SK-N-SH (cell line): ENCODE measurements around the gene TBXAS1. TPM values are rescaled to one million over a fixed set of nuclear protein-coding genes. Genes with fewer than 3 reads are reported as not detected.

Experiments used
- CTCF ChIA-PET: fragments of 300-600, 350-600 bp; formaldehyde crosslinking; extraction: SDS; loops from one replicate; lab custom pipeline; 2021; lab: Yijun Ruan, JAX
- POLR2A ChIA-PET: fragments of 350-600 bp; sonication (Branson Sonifier 250); formaldehyde crosslinking; extraction: SDS; loops from one replicate; lab custom pipeline; 2020; ENCODE audit warnings: antibody characterized with exemption, inconsistent platforms; lab: Yijun Ruan, JAX
- DNase-seq: peaks from one replicate; pipeline ENCODE4 v3.0.0; 2012
- H2AFZ ChIP-seq: fragments of 200-600 bp; sonication (generic); 2 replicates; pipeline ENCODE4 v1.8.1; 2016; ENCODE audit warnings: antibody characterized with exemption, mild to moderate bottlenecking, low read depth
- H3F3A ChIP-seq: fragments of 200-600 bp; sonication (generic); replicated peaks from 2 replicates; pipeline ENCODE3; 2016; ENCODE audit warnings: antibody characterized with exemption, mild to moderate bottlenecking; ENCODE audit not compliant: insufficient read depth
- H3K27ac ChIP-seq, 2 experiments: fragments of 200-500 bp in 1 of 2; fragments of 200-600 bp in 1 of 2; sonication (Bioruptor generic) in 1 of 2; sonication (generic), shearing (Covaris generic) in 1 of 2; 2 replicates each; pipeline versions ENCODE4 v1.5.1 to v1.6.1; 2014 to 2016; ENCODE audit warnings: low read depth in 2 of 2, inconsistent platforms in 1 of 2, low read length in 1 of 2, mild to moderate bottlenecking in 1 of 2, mixed read lengths in 1 of 2
- H3K27me3 ChIP-seq: fragments of 200-600 bp; sonication (generic), shearing (Covaris generic); 2 replicates; pipeline ENCODE4 v1.6.1; 2016; ENCODE audit warnings: mixed run types; ENCODE audit not compliant: insufficient read depth
- H3K36me3 ChIP-seq, 2 experiments: fragments of 200-500 bp in 1 of 2; fragments of 200-600 bp in 1 of 2; sonication (Bioruptor generic) in 1 of 2; sonication (generic) in 1 of 2; replicated peaks in 1 of 2; 2 replicates each; pipeline versions ENCODE3 to v1.5.1; 2014 to 2016; ENCODE audit warnings: low read length in 1 of 2, mild to moderate bottlenecking in 1 of 2; ENCODE audit not compliant: insufficient read depth in 2 of 2, control insufficient read depth in 1 of 2
- H3K4me1 ChIP-seq, 2 experiments: fragments of 200-500 bp in 1 of 2; fragments of 200-600 bp in 1 of 2; sonication (Bioruptor generic) in 1 of 2; sonication (generic), shearing (Covaris generic) in 1 of 2; 2 replicates each; pipeline versions ENCODE4 v1.5.1 to v1.6.1; 2014 to 2016; ENCODE audit warnings: low read depth in 1 of 2, low read length in 1 of 2, mixed run types in 1 of 2; ENCODE audit not compliant: insufficient read depth in 2 of 2, control insufficient read depth in 1 of 2
- H3K4me2 ChIP-seq: fragments of 200-600 bp; sonication (generic), shearing (Covaris generic); 2 replicates; pipeline ENCODE4 v1.6.1; 2017; ENCODE audit warnings: mixed run types
- H3K4me3 ChIP-seq, 2 experiments: fragments of 200-500 bp in 1 of 2; fragments of 200-600 bp in 1 of 2; sonication (Bioruptor generic) in 1 of 2; sonication (generic), shearing (Covaris generic) in 1 of 2; 2 replicates each; pipeline versions ENCODE4 v1.5.1 to v1.8.1; 2014 to 2016; ENCODE audit warnings: low read depth in 2 of 2, inconsistent platforms in 1 of 2, low read length in 1 of 2, mild to moderate bottlenecking in 1 of 2, mixed read lengths in 1 of 2, moderate library complexity in 1 of 2
- H3K79me2 ChIP-seq: fragments of 200-600 bp; sonication (generic); 2 replicates; pipeline ENCODE4 v1.8.1; 2017; ENCODE audit warnings: mild to moderate bottlenecking; ENCODE audit not compliant: insufficient read depth
- H3K9ac ChIP-seq: fragments of 200-600 bp; sonication (generic); 2 replicates; pipeline ENCODE4 v1.6.1; 2017; ENCODE audit warnings: mixed run types
- H3K9me2 ChIP-seq: fragments of 200-600 bp; sonication (generic); 2 replicates; pipeline ENCODE4 v1.6.1; 2017; ENCODE audit warnings: mixed run types
- H3K9me3 ChIP-seq: fragments of 200-600 bp; sonication (generic); 2 replicates; pipeline ENCODE4 v1.6.1; 2017; ENCODE audit warnings: mixed run types, mild to moderate bottlenecking, moderate library complexity
- H4K20me1 ChIP-seq: fragments of 200-600 bp; sonication (generic); 2 replicates; pipeline ENCODE4 v1.6.1; 2017; ENCODE audit warnings: mild to moderate bottlenecking, mixed run types; ENCODE audit not compliant: insufficient read depth
- ELF1 ChIP-seq: IDR thresholded peaks from 2 replicates; pipeline ENCODE4 v1.4.0; 2012
- FOSL2 ChIP-seq: IDR thresholded peaks from 2 replicates; pipeline ENCODE4 v1.4.0; 2012; ENCODE audit warnings: low read depth, mild to moderate bottlenecking, moderate library complexity, borderline replicate concordance
- FOXM1 ChIP-seq: IDR thresholded peaks from 2 replicates; pipeline ENCODE4 v1.4.0; 2012; ENCODE audit warnings: low read depth, mild to moderate bottlenecking
- GABPA ChIP-seq: IDR thresholded peaks from 2 replicates; pipeline ENCODE4 v1.4.0; 2012; ENCODE audit warnings: low read depth, mild to moderate bottlenecking
- GATA2 ChIP-seq: sonication (generic); formaldehyde crosslinking; IDR thresholded peaks from 2 replicates; pipeline ENCODE4 v1.5.0; 2020; ENCODE audit warnings: mild to moderate bottlenecking, missing genetic modification reagents
- NFIC ChIP-seq: IDR thresholded peaks from 2 replicates; pipeline ENCODE4 v1.4.0; 2012; ENCODE audit warnings: borderline replicate concordance
- RCOR1 ChIP-seq: fragments of 150-350 bp; IDR thresholded peaks from 2 replicates; pipeline ENCODE4 v1.6.1; 2017; ENCODE audit warnings: antibody characterized with exemption, low read length
- RFX5 ChIP-seq: IDR thresholded peaks from 2 replicates; pipeline ENCODE4 v1.6.1; 2012; ENCODE audit warnings: mild to moderate bottlenecking, improper control_type of control experiment, low read length
- RXRA ChIP-seq: IDR thresholded peaks from 2 replicates; pipeline ENCODE4 v1.4.0; 2012; ENCODE audit warnings: low read depth, mild to moderate bottlenecking, borderline replicate concordance
- SMC3 ChIP-seq: IDR thresholded peaks from 2 replicates; pipeline ENCODE4 v1.6.1; 2012; ENCODE audit warnings: low read depth, low read length, improper control_type of control experiment
- YY1 ChIP-seq: IDR thresholded peaks from 2 replicates; pipeline ENCODE4 v1.4.0; 2012; ENCODE audit warnings: low read depth, mild to moderate bottlenecking
- WGBS: methylation state at CpG from one replicate; pipeline ENCODE4 v1.1.6; 2017; ENCODE audit warnings: low lambda C conversion rate; 5-methylcytosine and 5-hydroxymethylcytosine counted together
- polyA plus RNA-seq, 3 experiments: library from polyadenylated mRNA; depleted of rRNA; stranded (reverse); fragments of >200 nt; gene quantifications; 2 replicates each; pipeline ENCODE4 v1.2.3, GENCODE V29; 2012
- TF ChIP-seq, protein P1 (sequence below): IDR thresholded peaks from 2 replicates; pipeline ENCODE4 v1.4.0; 2012; ENCODE audit warnings: low read depth, borderline replicate concordance
- TF ChIP-seq, protein P2 (sequence below): IDR thresholded peaks from 2 replicates; pipeline ENCODE4 v1.4.0; 2012; ENCODE audit warnings: low read depth, borderline replicate concordance
- TF ChIP-seq, protein P3 (sequence below): IDR thresholded peaks from 2 replicates; pipeline ENCODE4 v1.4.0; 2012; ENCODE audit warnings: low read depth
- TF ChIP-seq, protein P4 (sequence below): fragments of 150-350 bp; IDR thresholded peaks from 2 replicates; pipeline ENCODE4 v1.6.1; 2016; ENCODE audit warnings: mild to moderate bottlenecking, low read depth, low read length
- TF ChIP-seq, protein P5 (sequence below): fragments of 150-350 bp; IDR thresholded peaks from 2 replicates; pipeline ENCODE4 v1.6.1; 2017; ENCODE audit warnings: antibody characterized with exemption, low read length, low read depth, borderline replicate concordance
- TF ChIP-seq, protein P6 (sequence below): IDR thresholded peaks from 2 replicates; pipeline ENCODE4 v1.6.1; 2012; ENCODE audit warnings: mild to moderate bottlenecking, low read depth, low read length, moderate library complexity

The TBXAS1 gene
- polyA plus RNA-seq, 1 of the 3 experiments (the other 2 are of a cell fraction), result 4.4 TPM

DNA sequence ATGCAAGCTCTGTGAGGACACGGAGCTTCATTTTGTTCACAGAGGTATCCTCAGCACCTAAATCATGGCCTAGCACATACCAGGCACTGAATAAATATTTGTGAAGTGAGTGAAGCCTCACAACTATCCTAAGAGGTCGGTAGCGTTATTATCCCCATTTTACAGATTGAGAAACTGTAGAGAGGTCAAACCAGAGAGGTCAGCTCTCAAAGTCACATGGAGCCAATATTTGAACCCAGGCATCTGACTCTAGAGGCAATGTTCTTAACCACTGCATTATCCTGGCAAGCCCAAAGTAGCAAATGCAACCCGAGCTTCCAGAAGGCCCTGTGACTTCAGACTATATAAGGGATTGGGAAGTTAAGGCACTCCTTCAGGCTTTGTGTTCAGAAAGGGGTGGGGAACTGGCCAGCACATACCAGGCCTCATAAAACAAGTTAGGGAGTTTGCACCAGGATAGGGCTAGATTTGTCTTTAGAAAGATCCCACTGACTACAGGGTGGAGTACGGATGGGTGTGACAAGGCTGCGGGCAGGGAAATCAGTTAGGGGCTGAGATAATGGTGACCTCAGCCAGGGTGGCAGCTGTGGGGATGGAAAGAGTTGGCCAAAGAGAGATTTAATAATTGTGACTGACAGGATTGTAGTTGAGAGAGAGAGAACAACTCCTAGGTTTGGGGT, 101.4 kb downstream of the TBXAS1 start (continued):
- TF ChIP-seq, protein P1, sequence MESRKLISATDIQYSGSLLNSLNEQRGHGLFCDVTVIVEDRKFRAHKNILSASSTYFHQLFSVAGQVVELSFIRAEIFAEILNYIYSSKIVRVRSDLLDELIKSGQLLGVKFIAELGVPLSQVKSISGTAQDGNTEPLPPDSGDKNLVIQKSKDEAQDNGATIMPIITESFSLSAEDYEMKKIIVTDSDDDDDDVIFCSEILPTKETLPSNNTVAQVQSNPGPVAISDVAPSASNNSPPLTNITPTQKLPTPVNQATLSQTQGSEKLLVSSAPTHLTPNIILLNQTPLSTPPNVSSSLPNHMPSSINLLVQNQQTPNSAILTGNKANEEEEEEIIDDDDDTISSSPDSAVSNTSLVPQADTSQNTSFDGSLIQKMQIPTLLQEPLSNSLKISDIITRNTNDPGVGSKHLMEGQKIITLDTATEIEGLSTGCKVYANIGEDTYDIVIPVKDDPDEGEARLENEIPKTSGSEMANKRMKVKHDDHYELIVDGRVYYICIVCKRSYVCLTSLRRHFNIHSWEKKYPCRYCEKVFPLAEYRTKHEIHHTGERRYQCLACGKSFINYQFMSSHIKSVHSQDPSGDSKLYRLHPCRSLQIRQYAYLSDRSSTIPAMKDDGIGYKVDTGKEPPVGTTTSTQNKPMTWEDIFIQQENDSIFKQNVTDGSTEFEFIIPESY, result no peak
- no peak for TF ChIP-seq RXRA
- TF ChIP-seq, protein P2, sequence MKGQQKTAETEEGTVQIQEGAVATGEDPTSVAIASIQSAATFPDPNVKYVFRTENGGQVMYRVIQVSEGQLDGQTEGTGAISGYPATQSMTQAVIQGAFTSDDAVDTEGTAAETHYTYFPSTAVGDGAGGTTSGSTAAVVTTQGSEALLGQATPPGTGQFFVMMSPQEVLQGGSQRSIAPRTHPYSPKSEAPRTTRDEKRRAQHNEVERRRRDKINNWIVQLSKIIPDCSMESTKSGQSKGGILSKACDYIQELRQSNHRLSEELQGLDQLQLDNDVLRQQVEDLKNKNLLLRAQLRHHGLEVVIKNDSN, result no peak
- TF ChIP-seq, protein P3, sequence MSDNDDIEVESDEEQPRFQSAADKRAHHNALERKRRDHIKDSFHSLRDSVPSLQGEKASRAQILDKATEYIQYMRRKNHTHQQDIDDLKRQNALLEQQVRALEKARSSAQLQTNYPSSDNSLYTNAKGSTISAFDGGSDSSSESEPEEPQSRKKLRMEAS, result no peak

DNA sequence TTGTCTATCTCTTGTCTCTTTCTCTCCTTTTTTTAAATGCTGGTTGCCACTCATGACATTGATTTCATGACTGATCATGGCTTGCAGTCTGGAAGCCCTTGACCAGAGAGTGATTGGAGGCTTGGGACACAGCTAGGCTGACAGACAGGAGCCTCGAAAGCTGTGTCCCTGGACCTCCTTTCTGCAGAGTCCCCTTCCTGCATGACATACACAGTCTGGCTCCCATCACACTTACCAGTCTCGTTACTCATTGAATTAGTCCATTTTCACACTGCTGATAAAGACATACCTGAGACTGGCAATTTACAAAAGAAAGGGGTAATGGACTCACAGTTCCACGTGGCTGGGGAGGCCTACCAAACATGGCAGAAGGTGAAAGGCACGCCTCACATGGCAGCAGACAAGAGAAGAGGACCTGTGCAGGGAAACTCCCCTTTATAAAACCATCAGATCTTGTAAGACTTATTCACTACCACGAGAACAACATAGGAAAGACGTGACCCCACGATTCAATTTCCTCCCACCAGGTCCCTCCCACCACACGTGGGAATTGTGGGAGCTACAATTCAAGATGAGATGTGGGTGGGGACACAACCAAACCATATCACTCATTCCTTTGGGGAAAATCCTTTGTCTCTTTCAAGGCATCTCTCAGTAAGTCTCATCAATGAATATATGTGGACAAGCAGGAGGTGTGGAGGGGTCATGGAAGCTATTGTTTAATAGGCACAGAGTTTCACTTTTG, 102.3 kb downstream of the TBXAS1 start:
- CTCF ChIA-PET, result interaction anchor here (1.3 kb wide), 1 partner anchor 9 kb away, joined by 3 read pairs; no protein-coding TSS in a partner anchor
- Histone ChIP-seq H3K4me3 (no peak overlapping the region), H2AFZ (no peak overlapping the region), H3F3A (no peaks in the 10 kb centered on the region), H3K4me2 (no peak overlapping the region), H3K4me1 (no peaks in the 10 kb centered on the region), H4K20me1 (no peaks in the 10 kb centered on the region), H3K36me3 (no peaks in the 10 kb centered on the region), H3K9me2 (no peaks in the 10 kb centered on the region), H3K79me2 (no peaks in the 10 kb centered on the region), H3K9ac (no peak overlapping the region), H3K9me3 (no peaks in the 10 kb centered on the region)
- POLR2A ChIA-PET, result no interaction called here
- 42% methylated on average over 8 of the region's 8 CpGs for WGBS
- DNase-seq, result no peak
- TF ChIP-seq ELF1, result no peak
- TF ChIP-seq SMC3, result no peak
- TF ChIP-seq, protein P4, sequence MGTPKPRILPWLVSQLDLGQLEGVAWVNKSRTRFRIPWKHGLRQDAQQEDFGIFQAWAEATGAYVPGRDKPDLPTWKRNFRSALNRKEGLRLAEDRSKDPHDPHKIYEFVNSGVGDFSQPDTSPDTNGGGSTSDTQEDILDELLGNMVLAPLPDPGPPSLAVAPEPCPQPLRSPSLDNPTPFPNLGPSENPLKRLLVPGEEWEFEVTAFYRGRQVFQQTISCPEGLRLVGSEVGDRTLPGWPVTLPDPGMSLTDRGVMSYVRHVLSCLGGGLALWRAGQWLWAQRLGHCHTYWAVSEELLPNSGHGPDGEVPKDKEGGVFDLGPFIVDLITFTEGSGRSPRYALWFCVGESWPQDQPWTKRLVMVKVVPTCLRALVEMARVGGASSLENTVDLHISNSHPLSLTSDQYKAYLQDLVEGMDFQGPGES, result no peak
- no peak for TF ChIP-seq YY1
- no peak for TF ChIP-seq RFX5
- TF ChIP-seq, protein P5, sequence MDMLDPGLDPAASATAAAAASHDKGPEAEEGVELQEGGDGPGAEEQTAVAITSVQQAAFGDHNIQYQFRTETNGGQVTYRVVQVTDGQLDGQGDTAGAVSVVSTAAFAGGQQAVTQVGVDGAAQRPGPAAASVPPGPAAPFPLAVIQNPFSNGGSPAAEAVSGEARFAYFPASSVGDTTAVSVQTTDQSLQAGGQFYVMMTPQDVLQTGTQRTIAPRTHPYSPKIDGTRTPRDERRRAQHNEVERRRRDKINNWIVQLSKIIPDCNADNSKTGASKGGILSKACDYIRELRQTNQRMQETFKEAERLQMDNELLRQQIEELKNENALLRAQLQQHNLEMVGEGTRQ, result no peak
- TF ChIP-seq NFIC, result no peak
- TF ChIP-seq GABPA, result no peak
- TF ChIP-seq FOSL2, result no peak
- TF ChIP-seq FOXM1, result no peak
- no peak for TF ChIP-seq RCOR1
- TF ChIP-seq, protein P6, sequence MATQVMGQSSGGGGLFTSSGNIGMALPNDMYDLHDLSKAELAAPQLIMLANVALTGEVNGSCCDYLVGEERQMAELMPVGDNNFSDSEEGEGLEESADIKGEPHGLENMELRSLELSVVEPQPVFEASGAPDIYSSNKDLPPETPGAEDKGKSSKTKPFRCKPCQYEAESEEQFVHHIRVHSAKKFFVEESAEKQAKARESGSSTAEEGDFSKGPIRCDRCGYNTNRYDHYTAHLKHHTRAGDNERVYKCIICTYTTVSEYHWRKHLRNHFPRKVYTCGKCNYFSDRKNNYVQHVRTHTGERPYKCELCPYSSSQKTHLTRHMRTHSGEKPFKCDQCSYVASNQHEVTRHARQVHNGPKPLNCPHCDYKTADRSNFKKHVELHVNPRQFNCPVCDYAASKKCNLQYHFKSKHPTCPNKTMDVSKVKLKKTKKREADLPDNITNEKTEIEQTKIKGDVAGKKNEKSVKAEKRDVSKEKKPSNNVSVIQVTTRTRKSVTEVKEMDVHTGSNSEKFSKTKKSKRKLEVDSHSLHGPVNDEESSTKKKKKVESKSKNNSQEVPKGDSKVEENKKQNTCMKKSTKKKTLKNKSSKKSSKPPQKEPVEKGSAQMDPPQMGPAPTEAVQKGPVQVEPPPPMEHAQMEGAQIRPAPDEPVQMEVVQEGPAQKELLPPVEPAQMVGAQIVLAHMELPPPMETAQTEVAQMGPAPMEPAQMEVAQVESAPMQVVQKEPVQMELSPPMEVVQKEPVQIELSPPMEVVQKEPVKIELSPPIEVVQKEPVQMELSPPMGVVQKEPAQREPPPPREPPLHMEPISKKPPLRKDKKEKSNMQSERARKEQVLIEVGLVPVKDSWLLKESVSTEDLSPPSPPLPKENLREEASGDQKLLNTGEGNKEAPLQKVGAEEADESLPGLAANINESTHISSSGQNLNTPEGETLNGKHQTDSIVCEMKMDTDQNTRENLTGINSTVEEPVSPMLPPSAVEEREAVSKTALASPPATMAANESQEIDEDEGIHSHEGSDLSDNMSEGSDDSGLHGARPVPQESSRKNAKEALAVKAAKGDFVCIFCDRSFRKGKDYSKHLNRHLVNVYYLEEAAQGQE, result no peak
- no peak for TF ChIP-seq GATA2 (CRISPR knock-in tag)
- TF ChIP-seq, all 33 proteins: peak for 0
- Histone ChIP-seq H3K27me3 (no peaks in the 10 kb centered on the region), H3K27ac (no peak overlapping the region)
